Posterior cingulate gyrus (tissue), 11 donors: ENCODE measurements around the gene SLC38A1.
"Not testable (repeated sequence)": the region's sequence is repeated elsewhere in the genome, so short reads cannot be mapped to it uniquely, and the experiment has no call there.

Source experiments
- DNase-seq, 10 donors: peaks; one replicate each; pipeline versions ENCODE4 v3.0.0 to v3.0.0-alpha.2; 2020 to 2021; ENCODE audit warnings: mixed read lengths in 3 of 10
- intact Hi-C: fragments of 100-400 bp; cut with DNase I; formaldehyde crosslinking; loops from one replicate; pipeline ENCODE4 v1.15.1; 2023

SLC38A1 gene

DNA sequence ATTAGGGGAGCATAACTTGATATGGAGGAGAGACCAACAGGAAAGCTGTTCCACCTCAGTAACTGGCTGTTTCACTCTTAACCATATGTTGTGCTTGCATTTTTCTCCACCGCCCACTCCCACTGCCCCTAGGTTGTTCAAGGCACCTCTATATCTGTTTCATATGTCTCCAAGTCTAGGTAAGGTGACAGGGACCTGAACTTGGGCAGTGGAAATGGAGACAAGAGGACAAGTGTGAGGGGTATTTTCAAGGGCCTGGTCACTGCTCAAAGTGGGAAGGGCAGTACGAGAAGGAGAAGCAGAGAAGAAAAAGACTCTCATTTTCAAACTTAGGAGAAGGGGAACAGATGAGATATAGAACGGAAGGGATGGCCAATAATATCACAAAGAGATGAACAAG, 3.1 kb downstream of the SLC38A1 start:
- no peak for DNase-seq
- intact Hi-C loops, result no loop called here

DNA sequence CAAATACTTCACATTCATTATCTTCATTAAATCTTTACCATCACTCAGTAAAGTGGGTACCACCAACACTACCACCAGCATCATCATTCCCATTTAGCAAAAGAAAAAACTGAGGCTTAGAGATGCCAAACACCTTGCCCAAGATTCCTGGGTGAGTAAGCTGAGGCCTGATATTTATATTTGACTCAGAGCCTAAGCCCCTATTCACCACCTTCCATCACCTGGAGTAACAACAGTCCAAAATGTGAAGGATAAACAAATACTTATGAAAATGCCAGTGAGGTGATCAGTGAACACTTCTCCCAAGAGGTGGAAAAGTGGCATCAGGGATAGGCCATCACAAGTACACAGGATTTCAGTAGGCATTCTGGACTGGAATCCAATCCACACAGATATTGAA, 3.7 kb downstream of the SLC38A1 start:
- no peak for DNase-seq
- intact Hi-C loops, result no loop called here

DNA sequence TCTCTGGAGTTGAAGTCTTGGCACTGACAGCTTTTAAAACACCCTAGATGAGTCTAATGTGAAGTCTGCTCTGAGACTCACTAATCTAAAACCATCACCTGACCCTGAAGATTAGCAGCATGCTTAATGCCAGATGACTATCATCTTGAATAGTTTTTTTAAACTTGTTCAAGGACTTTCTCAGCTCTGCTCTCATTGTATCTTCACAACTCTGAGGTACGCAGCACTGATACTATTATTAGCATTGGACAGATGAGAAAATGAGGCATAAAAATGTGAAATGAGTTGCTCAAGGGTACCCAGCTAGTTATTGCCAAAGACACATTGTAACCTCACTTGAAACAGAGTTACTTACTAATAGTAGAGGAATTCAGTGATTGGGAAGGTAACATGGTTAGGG, 4.8 kb downstream of the SLC38A1 start:
- no peak for DNase-seq
- intact Hi-C loops, result no loop called here

DNA sequence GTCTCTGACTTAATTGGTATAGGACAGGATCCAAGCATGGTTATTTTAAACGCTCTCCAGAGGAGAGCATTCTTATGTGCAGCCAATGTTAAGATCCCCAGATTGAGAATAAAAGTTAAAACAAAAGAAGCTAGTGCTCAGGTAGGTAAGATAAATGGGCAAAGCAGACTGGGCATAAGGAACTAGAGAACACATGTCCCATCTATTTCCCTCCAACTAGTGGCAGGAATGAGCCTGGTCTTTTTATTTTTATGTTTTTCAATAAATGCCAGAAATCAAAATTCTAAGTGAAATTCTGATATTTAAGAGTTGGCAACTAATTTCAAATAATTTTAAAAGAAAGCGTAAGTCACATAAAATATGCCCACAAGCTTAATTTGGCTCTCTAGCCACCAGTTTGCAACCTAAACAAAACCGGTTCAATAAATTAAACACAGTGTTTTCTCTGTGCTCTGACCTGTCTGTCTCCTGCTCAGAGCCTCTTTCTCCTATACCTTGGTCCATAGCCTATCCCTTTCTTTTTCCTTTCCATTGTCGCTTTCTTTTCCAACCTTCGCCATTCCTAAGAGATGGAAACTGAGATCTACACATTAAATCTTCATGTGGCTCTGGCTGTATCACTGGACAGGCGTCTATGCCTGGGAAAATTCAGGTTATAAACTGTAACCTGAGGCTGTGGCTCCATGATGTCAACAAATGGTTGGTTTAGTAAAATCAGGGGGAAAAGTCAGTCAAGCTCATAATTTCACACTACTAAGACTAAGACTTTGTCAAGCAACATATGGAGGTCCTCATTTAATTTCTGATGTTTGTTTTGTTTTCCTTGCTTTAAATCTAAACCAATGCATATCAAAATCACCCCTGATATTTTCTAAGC, 5.5 kb downstream of the SLC38A1 start:
- no peak for DNase-seq
- intact Hi-C loops, result no loop called here

DNA sequence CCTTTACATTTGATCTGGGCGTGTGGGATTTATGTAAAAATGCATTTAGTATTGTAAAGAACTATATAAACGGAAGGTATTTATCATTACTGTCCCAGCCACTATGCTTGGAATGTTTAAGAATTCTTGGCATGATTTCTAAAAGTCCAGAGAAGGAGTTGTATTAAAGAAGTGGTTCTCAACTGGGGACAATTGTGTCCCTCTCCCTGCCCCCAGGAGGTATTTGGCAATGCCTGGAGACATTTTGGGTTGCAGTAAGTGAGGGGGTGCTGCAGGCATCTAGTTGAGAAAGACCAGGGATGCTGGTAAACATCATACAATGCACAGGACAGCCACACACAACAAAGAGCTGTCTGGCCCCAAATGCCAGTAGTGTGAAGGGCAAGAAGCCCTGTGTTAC, 7.2 kb downstream of the SLC38A1 start:
- DNase-seq, result no peak
- intact Hi-C loops, result no loop called here

DNA sequence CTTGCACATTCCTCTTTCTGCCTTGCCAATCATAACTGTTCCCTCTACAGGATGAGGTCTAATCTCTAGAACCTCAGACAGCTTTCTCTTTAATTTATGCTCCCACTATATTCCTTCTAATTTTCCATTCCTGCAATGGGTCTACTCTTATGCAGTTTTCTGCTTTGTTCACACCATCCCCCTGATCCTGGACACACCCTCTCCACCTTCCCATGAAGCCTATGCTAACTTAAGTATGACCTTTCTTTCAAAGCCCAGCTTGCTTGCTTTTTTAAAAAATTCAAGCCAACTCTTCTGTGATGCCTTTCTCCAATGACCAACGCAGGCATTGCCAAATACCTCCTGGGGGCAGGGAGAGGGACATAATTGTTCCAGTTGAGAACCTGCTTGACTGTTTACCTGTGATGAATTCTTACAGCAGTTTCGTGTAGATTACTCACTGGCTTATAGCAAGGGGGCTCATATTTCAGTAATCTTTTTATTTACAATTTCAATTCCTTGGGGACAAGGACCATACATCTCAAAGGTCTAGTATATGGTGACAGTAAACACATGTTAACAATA, 7.8 kb downstream of the SLC38A1 start:
- DNase-seq, result no peak
- intact Hi-C loops, result no loop called here

DNA sequence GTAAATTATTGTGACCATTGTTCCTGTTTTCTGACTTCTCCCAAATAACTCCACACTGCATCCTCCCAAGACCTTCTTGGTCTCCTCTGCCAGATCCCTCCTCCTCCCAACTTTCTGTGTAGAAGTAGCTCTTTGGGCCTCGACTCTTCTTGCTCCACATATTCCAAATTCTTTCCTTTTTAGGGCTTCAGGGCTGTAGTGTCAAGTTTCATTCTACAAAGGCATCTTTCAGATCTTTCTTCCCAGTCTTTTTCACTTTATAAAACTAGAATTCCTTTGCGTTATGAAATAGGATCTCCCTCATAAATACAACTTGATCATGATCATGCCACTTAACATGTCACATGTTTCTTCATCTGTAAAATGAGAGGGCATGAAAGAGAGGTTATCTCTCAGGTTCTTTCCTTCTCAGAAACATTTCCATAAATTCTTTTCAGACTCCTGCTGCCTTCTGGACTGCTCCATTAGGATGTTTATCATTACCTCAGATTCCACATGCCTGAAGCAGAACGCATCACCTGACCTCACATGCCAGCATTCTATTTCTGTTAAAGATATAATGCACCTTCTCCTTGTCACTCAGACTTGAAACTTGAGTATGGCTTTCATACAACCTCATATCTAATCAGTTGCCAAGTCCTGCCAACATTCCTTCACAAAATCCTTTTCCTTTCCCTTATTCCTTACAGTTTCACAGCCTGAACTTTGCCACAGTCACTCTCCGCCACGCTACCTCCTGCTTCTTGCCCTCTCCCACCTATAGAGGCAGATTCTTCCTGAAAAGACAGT, 8.5 kb downstream of the SLC38A1 start:
- intact Hi-C loops, result no loop called here
- DNase-seq, result no peak

DNA sequence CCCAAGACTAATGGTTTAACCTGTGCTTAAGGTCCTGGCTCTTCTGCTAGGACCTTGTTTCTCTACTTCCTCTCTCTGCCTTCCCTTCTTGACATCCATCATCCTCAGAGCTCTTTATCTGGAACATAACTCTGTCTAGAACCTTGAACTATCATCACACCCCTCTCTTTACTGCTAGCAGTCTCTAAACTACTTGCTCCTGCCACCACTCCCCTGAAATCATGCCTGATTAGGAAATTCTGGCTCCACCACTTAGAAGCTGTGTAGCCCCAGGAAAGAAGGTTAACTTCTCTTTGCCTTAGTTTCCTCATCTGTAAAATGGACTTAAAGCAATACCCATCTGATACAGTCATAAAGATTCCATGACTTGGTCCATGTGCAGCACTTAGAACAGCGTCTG, 9.1 kb downstream of the SLC38A1 start:
- DNase-seq, result no peak
- intact Hi-C loops, result no loop called here

DNA sequence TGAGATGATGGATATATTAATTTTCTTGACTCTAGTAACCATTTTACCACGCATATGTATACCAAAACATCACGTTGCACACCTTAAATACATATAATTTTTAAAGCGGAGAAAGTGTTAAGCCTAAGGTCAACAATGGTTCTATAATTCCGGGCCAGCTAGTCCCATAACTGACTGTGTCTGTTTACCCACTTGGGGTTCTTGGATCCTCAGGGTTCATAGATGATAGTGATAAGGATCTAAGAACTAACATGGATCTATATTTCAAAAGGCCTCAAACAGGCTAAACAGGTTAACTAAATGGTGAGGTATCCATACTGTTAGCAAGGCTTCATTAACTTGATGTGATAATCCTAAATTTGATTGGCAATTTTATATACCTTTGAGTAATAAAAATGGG, 9.8 kb downstream of the SLC38A1 start:
- DNase-seq, result no peak
- intact Hi-C loops, result no loop called here

DNA sequence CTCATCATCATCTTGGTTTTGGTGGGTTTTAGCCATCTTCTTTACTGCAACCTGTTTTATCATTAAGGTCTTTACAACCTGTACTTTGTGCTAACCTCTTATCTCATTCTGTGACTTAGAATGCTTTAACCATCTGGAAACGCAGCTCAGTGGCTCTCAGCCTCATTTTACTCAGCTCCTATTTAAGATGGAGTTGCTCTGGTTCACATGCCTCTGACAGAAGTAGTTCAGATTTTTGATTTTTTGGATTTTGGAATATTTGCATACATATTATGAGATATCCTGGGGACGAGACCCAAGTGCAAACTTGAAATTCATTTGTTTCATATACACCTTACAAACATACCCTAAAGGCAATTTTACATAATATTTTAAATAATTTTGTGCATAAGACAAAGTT, 10.7 kb downstream of the SLC38A1 start:
- intact Hi-C loops, result no loop called here
- no peak for DNase-seq

DNA sequence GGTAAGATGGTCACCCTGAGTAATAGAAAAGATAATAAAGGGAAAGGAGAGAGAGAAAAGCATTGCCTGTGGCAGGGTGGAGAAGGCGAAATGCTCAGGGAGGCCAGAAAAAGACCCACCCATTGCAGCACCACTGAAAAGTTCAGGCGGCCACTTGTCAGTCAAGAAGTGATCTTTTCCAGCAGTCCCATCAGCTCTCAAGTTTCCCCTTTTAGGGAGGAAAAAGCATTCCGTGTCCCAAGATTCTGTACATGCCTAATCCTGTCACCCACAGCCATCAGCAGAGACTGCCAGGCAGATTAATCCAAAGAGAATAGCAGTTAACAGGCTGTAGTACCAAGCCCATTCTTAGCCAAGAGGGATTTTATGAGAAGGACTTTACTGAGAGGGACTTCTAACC, 11.9 kb downstream of the SLC38A1 start:
- intact Hi-C loops, result no loop called here

DNA sequence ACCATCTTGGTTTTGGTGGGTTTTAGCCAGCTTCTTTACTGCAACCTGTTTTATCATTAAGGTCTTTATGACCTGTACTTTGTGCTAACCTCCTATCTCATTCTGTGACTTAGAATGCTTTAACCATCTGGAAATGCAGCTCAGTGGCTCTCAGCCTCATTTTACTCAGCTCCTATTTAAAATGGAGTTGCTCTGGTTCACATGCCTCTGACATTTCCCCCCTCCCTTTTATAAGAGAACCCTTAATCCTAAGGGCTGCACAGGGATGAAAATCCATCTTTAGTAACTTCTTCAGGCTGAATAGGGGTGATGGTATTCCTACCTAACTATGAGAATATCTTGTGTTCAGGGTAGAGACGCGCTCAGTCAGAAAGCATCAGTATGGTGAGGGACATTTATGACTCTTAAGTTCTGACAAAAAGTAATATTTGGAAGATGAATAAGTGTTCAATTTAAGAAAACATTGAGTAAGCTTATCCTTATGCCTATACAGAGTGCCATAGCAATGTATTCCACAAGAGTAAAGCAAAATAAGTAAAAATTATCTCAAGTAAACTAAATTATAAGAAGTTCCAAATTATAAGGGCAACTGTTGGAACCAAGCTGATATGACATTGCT, 15.2 kb downstream of the SLC38A1 start:
- no peak for DNase-seq
- intact Hi-C loops, result no loop called here

More for the DNA sequence above, 11.9 kb downstream of the SLC38A1 start:
- no peak for DNase-seq

DNA sequence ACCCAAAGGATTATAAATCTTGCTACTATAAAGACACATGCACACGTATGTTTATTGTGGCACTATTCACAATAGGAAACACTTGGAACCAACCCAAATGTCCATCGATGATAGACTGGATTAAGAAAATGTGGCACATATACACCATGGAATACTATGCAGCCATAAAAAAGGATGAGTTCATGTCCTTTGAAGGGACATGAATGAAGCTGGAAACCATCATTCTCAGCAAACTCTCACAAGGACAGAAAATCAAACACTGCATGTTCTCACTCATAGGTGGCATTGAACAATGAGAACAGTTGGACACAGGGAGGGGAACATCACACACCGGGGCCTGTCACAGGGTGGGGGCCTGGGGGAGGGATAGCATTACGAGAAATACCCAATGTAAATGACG, 16.8 kb downstream of the SLC38A1 start:
- intact Hi-C loops, DNase-seq: not testable (repeated sequence)

DNA sequence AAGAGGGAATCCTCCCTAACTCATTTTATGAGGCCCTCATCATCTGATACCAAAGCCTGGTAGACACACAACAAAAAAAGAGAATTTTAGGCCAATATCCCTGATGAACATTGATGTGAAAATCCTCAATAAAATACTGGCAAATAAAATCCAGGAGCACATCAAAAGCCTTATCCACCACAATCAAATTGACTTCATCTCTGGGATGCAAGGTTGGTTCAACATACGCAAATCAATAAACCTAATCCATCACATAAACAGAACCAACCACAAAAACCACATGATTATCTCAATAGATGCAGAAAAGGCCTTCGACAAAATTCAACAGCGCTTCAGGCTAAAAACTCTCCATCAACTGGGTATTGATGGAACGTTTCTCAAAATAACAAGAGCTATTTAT, 18.9 kb downstream of the SLC38A1 start:
- intact Hi-C loops, DNase-seq: not testable (repeated sequence)

DNA sequence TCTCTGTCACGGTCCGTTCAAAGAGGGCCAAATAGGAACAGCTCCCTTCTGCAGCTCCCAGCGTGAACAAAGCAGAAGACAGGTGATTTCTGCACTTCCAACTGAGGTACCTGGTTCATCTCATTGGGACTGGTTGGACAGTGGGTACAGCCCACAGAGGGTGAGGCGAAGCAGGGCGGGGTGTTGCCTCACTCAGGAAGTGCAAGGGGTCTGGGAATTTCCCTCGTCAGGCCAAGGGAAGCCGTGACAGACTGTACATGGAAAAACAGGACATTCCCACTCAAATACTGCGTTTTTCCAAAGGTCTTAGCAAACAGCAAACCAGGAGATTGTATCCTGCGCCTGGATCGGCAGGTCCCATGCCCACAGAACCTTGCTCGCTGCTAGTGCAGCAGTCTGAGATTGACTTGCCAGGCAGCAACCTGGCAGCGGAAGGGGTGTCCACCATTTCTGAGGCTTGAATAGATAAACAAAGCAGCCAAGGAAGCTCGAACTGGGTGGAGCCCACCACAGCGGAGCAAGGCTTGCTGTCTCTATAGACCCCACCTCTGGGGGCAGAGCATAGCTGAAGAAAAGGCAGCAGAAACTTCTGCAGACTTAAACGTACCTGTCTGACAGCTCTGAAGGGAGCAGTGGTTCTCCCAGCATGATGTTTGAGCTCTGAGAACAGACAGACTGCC, 22.7 kb downstream of the SLC38A1 start:
- DNase-seq, result no peak
- intact Hi-C loops, result no loop called here

DNA sequence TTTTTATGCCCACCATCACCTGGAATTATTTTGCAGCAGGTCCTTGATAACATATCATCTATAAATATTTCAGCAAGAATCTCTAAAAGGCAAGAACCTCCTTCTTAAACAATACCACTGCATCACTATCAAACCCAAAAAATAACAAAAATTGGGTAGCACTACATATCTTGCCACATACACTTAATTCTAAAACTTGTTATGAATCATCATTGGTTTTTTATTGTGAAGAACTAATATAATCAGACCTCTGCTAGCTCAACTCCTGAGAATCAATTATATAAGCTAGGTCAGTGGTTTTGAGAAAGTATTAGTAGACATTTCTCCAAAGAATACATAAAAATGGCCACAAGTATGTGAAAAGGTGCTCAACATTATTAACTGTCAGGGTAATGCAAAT, 23.8 kb downstream of the SLC38A1 start:
- intact Hi-C loops, result no loop called here
- no peak for DNase-seq

DNA sequence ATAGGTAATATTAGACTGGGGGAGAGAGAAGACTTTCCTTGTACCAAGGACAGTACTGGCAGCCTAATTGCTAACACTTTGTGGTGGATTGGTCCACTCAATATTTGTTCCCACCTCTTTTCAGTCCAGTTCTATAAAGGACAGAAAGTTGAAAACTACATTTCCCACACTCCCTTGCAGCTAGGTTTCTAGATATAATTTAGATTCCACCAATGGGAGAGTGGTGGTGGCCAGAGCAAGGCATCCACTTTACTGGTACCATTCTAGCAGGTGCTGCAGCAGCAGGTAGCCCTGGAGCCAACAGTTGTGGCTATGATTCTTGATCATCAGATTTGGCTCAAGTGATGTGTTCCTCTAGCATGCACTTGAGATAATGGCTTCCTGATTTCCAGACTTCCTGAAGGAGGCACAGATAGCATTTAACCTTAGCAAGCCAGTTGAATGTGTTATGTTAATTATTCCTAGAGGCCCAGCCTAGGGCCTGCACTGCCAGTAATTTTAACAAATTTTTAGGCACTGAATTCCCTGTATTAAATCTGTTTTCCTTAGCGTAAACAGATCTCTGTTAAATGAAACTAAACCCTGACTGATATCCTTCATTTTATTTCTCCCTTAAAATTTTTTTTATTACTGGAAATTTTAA, 24.4 kb downstream of the SLC38A1 start:
- DNase-seq, result no peak
- intact Hi-C loops, result no loop called here

DNA sequence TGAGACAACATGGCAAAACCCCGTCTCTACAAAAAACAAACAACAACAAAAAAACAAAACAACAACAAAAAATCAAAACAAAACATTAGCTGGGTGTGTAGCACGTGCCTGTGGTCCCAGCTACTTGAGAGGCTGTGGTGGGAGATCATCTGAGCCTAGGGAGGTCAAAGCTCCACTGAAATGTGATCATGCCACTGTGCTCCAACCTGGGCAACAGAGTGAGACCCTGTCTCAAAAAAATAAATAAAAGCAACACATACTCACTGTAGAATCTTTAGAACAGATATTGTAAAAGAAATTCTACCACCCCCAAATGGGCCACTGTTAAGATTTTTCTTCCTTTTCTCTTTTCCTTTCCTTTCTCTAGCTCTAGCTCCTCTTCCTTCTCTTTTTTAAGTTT, 26.3 kb downstream of the SLC38A1 start:
- no peak for DNase-seq
- intact Hi-C loops, result no loop called here

DNA sequence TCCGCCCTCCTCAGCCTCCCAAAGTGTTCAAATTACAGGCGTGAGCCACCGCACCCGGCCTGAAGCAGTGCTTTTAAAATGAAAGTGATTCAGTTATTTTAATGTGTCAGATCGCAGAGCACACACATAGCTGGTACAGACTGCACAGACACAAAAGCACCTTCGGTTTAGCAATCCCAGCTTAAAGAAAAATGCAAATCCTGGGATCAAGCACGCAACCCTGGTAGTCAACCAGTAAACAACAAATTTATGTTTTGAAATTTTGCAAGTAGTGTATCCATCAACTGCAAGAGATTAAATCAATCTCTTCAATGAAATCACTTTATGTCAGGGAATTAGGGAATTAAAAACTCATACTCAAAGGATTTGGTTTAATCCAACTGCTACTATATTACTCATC, 28.4 kb downstream of the SLC38A1 start:
- intact Hi-C loops, result no loop called here
- no peak for DNase-seq

DNA sequence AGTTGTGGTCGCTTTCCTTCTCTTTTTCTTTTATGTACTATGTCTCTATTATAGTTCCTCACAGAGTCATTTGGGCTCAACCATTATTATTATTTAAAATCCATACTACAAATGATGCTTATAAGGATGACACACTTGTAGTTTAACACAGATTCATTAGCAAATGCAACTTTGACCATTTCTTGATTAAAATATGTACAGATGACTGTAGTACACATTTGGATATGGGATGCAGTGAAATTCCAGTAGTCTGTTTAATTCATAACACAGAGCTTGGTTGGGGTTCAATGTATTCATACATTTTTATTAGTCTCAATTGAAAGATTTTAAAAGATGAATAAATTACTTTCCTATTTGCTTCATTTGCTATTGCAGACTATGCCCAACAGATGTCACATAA, 30.0 kb downstream of the SLC38A1 start:
- no peak for DNase-seq

More for the DNA sequence above, 30.0 kb downstream of the SLC38A1 start:
- intact Hi-C loops, result no loop called here
